Measurements from ENCODE around the gene MNAT1.
"Not testable (repeated sequence)": the region's sequence is repeated elsewhere in the genome, so short reads cannot be mapped to it uniquely, and the experiment has no call there.

MNAT1 gene

GRCh38 chr14:60807971-60808370 lies 73.4 kb downstream of the MNAT1 start:
- H3K9me3 ChIP-seq (replicated peaks; ENCODE audit: low read length) = no peaks in the 10 kb centered on the region
- no peak overlapping the region for H3K4me3 ChIP-seq (ENCODE audit: low read length)
- H3K27me3 ChIP-seq (ENCODE audit: control insufficient read depth, insufficient read depth, low read length) = no peaks in the 10 kb centered on the region
- no peak overlapping the region for H3K9ac ChIP-seq (ENCODE audit: low read depth, low read length)
- H3K4me1 ChIP-seq (ENCODE audit: control insufficient read depth, insufficient read depth, low read length) = peaks cover 22% of the 10 kb centered on the region
- no peak overlapping the region for H3K4me2 ChIP-seq (ENCODE audit: low read length)
- H3K36me3 ChIP-seq (ENCODE audit: insufficient read depth, low read length) = peaks cover 18% of the 10 kb centered on the region

GRCh38 chr14:60812987-60813386 lies 78.4 kb downstream of the MNAT1 start:
- Histone ChIP-seq H3K4me3 (ENCODE audit: low read length) (no peak overlapping the region), H3K4me2 (ENCODE audit: low read length) (no peak overlapping the region), H3K36me3 (ENCODE audit: insufficient read depth, low read length) (peaks cover 22% of the 10 kb centered on the region), H3K27me3 (ENCODE audit: control insufficient read depth, insufficient read depth, low read length) (no peaks in the 10 kb centered on the region), H3K9ac (ENCODE audit: low read depth, low read length) (no peak overlapping the region), H3K9me3 (replicated peaks; ENCODE audit: low read length) (no peaks in the 10 kb centered on the region), H3K4me1 (ENCODE audit: control insufficient read depth, insufficient read depth, low read length) (peaks cover 13% of the 10 kb centered on the region)

GRCh38 chr14:60815371-60815770 lies 80.8 kb downstream of the MNAT1 start:
- Histone ChIP-seq H3K9me3 (replicated peaks; ENCODE audit: low read length) (no peaks in the 10 kb centered on the region), H3K36me3 (ENCODE audit: insufficient read depth, low read length) (peaks cover 23% of the 10 kb centered on the region), H3K9ac (ENCODE audit: low read depth, low read length) (no peak overlapping the region), H3K4me3 (ENCODE audit: low read length) (no peak overlapping the region), H3K4me2 (ENCODE audit: low read length) (no peak overlapping the region), H3K27me3 (ENCODE audit: control insufficient read depth, insufficient read depth, low read length) (no peaks in the 10 kb centered on the region), H3K4me1 (ENCODE audit: control insufficient read depth, insufficient read depth, low read length) (peaks cover 9% of the 10 kb centered on the region)

- Histone ChIP-seq H3K4me2 (ENCODE audit: low read length) (peak overlapping the region; percentile 23), H3K4me1 (ENCODE audit: control insufficient read depth, insufficient read depth, low read length) (peaks cover 9% of the 10 kb centered on the region), H3K27me3 (ENCODE audit: control insufficient read depth, insufficient read depth, low read length) (no peaks in the 10 kb centered on the region), H3K9ac (ENCODE audit: low read depth, low read length) (no peak overlapping the region), H3K9me3 (replicated peaks; ENCODE audit: low read length) (no peaks in the 10 kb centered on the region), H3K4me3 (ENCODE audit: low read length) (no peak overlapping the region), H3K36me3 (ENCODE audit: insufficient read depth, low read length) (peaks cover 21% of the 10 kb centered on the region)
Observed at GRCh38 chr14:60817113-60817512, 82.6 kb downstream of the MNAT1 start.

- no peak overlapping the region for H3K4me2 ChIP-seq (ENCODE audit: low read length)
- H3K9ac ChIP-seq (ENCODE audit: low read depth, low read length) = no peak overlapping the region
- H3K27me3 ChIP-seq (ENCODE audit: control insufficient read depth, insufficient read depth, low read length) = no peaks in the 10 kb centered on the region
- H3K9me3 ChIP-seq (replicated peaks; ENCODE audit: low read length) = no peaks in the 10 kb centered on the region
- H3K4me3 ChIP-seq (ENCODE audit: low read length) = no peak overlapping the region
- H3K36me3 ChIP-seq (ENCODE audit: insufficient read depth, low read length) = peaks cover 8% of the 10 kb centered on the region
- peaks cover 9% of the 10 kb centered on the region for H3K4me1 ChIP-seq (ENCODE audit: control insufficient read depth, insufficient read depth, low read length)
Observed at GRCh38 chr14:60819575-60819974, 85.0 kb downstream of the MNAT1 start.

GRCh38 chr14:60838601-60839000 lies 104.0 kb downstream of the MNAT1 start:
- H3K9ac ChIP-seq (ENCODE audit: low read depth, low read length) = no peak overlapping the region
- no peaks in the 10 kb centered on the region for H3K9me3 ChIP-seq (replicated peaks; ENCODE audit: low read length)
- peaks cover 27% of the 10 kb centered on the region for H3K36me3 ChIP-seq (ENCODE audit: insufficient read depth, low read length)
- no peaks in the 10 kb centered on the region for H3K4me1 ChIP-seq (ENCODE audit: control insufficient read depth, insufficient read depth, low read length)
- no peak overlapping the region for H3K4me3 ChIP-seq (ENCODE audit: low read length)
- H3K27me3 ChIP-seq (ENCODE audit: control insufficient read depth, insufficient read depth, low read length) = no peaks in the 10 kb centered on the region
- no peak overlapping the region for H3K4me2 ChIP-seq (ENCODE audit: low read length)

- H3K9me3 ChIP-seq (replicated peaks; ENCODE audit: low read length) = no peaks in the 10 kb centered on the region
- H3K4me1 ChIP-seq (ENCODE audit: control insufficient read depth, insufficient read depth, low read length) = no peaks in the 10 kb centered on the region
- H3K4me3 ChIP-seq (ENCODE audit: low read length) = no peak overlapping the region
- H3K9ac ChIP-seq (ENCODE audit: low read depth, low read length) = no peak overlapping the region
- no peaks in the 10 kb centered on the region for H3K27me3 ChIP-seq (ENCODE audit: control insufficient read depth, insufficient read depth, low read length)
- H3K4me2 ChIP-seq (ENCODE audit: low read length) = no peak overlapping the region
- H3K36me3 ChIP-seq (ENCODE audit: insufficient read depth, low read length) = peaks cover 27% of the 10 kb centered on the region
Observed at GRCh38 chr14:60839057-60839456, 104.5 kb downstream of the MNAT1 start.

- no peaks in the 10 kb centered on the region for H3K27me3 ChIP-seq (ENCODE audit: control insufficient read depth, insufficient read depth, low read length)
Observed at GRCh38 chr14:60839657-60840056, 105.1 kb downstream of the MNAT1 start.

GRCh38 chr14:60840313-60840712 lies 105.8 kb downstream of the MNAT1 start:
- no peak overlapping the region for H3K9ac ChIP-seq (ENCODE audit: low read depth, low read length)
- H3K36me3 ChIP-seq (ENCODE audit: insufficient read depth, low read length) = peaks cover 27% of the 10 kb centered on the region
- no peak overlapping the region for H3K4me2 ChIP-seq (ENCODE audit: low read length)
- no peaks in the 10 kb centered on the region for H3K9me3 ChIP-seq (replicated peaks; ENCODE audit: low read length)
- H3K4me1 ChIP-seq (ENCODE audit: control insufficient read depth, insufficient read depth, low read length) = no peaks in the 10 kb centered on the region
- no peaks in the 10 kb centered on the region for H3K27me3 ChIP-seq (ENCODE audit: control insufficient read depth, insufficient read depth, low read length)
- H3K4me3 ChIP-seq (ENCODE audit: low read length) = no peak overlapping the region

More at GRCh38 chr14:60839657-60840056, 105.1 kb downstream of the MNAT1 start:
- H3K9me3 ChIP-seq (replicated peaks; ENCODE audit: low read length) = no peaks in the 10 kb centered on the region
- no peak overlapping the region for H3K9ac ChIP-seq (ENCODE audit: low read depth, low read length)
- no peak overlapping the region for H3K4me3 ChIP-seq (ENCODE audit: low read length)
- H3K4me2 ChIP-seq (ENCODE audit: low read length) = no peak overlapping the region
- H3K4me1 ChIP-seq (ENCODE audit: control insufficient read depth, insufficient read depth, low read length) = no peaks in the 10 kb centered on the region
- peaks cover 27% of the 10 kb centered on the region for H3K36me3 ChIP-seq (ENCODE audit: insufficient read depth, low read length)

- Histone ChIP-seq H3K9me3 (replicated peaks; ENCODE audit: low read length) (no peaks in the 10 kb centered on the region), H3K9ac (ENCODE audit: low read depth, low read length) (no peak overlapping the region), H3K4me3 (ENCODE audit: low read length) (no peak overlapping the region), H3K36me3 (ENCODE audit: insufficient read depth, low read length) (peaks cover 8% of the 10 kb centered on the region), H3K4me1 (ENCODE audit: control insufficient read depth, insufficient read depth, low read length) (no peaks in the 10 kb centered on the region), H3K27me3 (ENCODE audit: control insufficient read depth, insufficient read depth, low read length) (no peaks in the 10 kb centered on the region), H3K4me2 (ENCODE audit: low read length) (no peak overlapping the region)
Observed at GRCh38 chr14:60845523-60845922, 111.0 kb downstream of the MNAT1 start.

GRCh38 chr14:60848066-60848465 lies 113.5 kb downstream of the MNAT1 start:
- Histone ChIP-seq H3K9ac (ENCODE audit: low read depth, low read length) (no peak overlapping the region), H3K27me3 (ENCODE audit: control insufficient read depth, insufficient read depth, low read length) (no peaks in the 10 kb centered on the region), H3K4me2 (ENCODE audit: low read length) (no peak overlapping the region), H3K4me3 (ENCODE audit: low read length) (no peak overlapping the region), H3K9me3 (replicated peaks; ENCODE audit: low read length) (no peaks in the 10 kb centered on the region), H3K36me3 (ENCODE audit: insufficient read depth, low read length) (peaks cover 15% of the 10 kb centered on the region), H3K4me1 (ENCODE audit: control insufficient read depth, insufficient read depth, low read length) (no peaks in the 10 kb centered on the region)

GRCh38 chr14:60851692-60852091 lies 117.1 kb downstream of the MNAT1 start:
- not testable (repeated sequence) for H3K9ac ChIP-seq (ENCODE audit: low read depth, low read length); H3K27me3 ChIP-seq (ENCODE audit: control insufficient read depth, insufficient read depth, low read length); H3K4me3 ChIP-seq (ENCODE audit: low read length); H3K4me1 ChIP-seq (ENCODE audit: control insufficient read depth, insufficient read depth, low read length); H3K4me2 ChIP-seq (ENCODE audit: low read length); H3K9me3 ChIP-seq (replicated peaks; ENCODE audit: low read length)
- peaks cover 15% of the 10 kb centered on the region for H3K36me3 ChIP-seq (ENCODE audit: insufficient read depth, low read length)
